HuH-7 (cell line): ENCODE measurements around the gene SPRR1A.

Source experiments
- DNase-seq: peaks from one replicate; pipeline ENCODE4 v3.0.0; 2011; ENCODE audit warnings: low spot score

SPRR1A gene

DNA sequence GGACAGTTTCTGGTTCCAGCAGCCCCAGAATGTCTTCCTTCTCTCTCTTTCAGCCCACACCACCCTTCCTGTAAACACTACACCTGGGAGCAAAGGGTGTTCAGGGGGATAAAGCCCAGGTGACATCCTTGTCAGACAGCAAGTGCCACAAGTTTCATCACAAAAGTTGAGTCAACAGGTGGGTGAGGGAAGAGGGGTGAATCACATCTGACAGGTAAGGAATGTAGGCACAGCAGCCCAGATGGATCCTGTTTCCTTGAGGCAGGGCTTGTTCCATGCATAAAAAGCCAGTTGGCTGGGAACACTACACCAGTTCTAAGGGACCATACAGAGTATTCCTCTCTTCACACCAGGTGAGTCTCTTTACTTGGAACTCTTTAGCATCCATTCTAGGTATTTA is 47.0 kb downstream of the SPRR1A start, which contains the start of gene SPRR1B:
Gene SPRR1B (plus strand): TSS at position 309 of the 400 bp plus-strand sequence. CDS start 1,143 bp downstream, outside the sequence.
- no peak for DNase-seq

DNA sequence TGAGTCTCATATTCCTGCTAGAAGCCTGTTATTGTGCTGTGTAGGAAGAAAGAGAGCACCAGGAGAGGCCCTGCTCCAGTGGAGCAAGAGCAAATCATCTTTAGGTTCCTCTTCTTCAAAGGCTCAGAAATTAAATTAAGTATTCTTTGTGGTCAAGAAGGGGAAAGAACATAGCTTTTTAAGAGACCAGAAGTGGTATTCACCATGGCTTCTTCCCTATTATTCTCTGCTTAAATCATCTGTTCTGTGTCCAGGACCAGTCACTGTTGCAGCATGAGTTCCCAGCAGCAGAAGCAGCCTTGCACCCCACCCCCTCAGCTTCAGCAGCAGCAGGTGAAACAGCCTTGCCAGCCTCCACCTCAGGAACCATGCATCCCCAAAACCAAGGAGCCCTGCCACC is 48.2 kb downstream of the SPRR1A start:
- no peak for DNase-seq

DNA sequence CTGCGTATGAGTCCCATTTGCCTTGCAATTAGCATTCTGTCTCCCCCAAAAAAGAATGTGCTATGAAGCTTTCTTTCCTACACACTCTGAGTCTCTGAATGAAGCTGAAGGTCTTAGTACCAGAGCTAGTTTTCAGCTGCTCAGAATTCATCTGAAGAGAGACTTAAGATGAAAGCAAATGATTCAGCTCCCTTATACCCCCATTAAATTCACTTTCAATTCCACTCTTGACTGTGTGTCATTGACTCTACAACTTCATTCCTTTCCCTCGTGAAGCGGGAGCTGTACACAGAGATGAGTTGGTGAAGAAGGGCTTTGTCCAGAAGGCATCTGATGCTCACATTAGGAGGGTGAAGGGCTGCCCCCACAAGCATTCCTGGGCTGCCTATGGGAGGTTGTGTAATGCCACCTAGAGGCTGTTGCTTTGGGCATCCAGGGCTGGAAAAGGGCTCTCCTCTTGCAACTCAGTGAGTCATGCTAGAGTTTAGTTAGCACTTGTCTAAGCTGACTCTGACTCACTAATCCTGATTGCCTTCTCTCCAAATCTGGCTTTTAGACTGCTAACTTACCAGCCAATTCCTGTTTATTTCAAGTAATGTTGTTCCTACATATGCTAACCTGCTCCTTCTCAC is 48.9 kb downstream of the SPRR1A start:
- no peak for DNase-seq

DNA sequence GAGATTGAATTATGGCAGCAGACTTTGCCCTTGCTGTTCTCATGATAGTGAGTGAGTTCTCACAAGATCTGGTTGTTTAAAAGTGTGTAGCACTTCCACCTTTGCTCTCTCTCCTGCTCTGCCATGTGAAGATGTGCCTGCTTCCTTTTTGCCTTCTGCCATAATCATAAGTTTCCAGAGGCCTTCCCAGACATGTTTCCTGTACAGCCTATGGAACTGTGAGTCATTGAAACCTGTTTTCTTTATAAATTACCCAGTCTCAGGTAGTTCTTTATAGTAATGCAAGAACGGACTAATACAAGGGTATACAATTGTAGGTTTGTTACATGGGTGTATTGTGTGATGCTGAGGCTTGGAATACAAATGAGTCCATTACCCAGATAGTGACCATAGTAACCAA is 51.3 kb downstream of the SPRR1A start:
- no peak for DNase-seq
